ENCODE results near the gene MIGA1. TPM values are rescaled to one million over a fixed set of nuclear protein-coding genes. Genes with fewer than 3 reads are reported as not detected.
A peak's percentile ranks its signal among the peaks of the same experiment; 100 is the strongest.
"Not testable (repeated sequence)": the region's sequence is repeated elsewhere in the genome, so short reads cannot be mapped to it uniquely, and the experiment has no call there.

The MIGA1 gene
- total RNA-seq, 1 experiment from 2014 or later, result 19.1 TPM

- no TSS peak for BruUV-seq (replicated peaks)
- Mint-ChIP-seq H3K4me1 (ENCODE audit: low read depth, unreplicated experiment) (no peaks in the 10 kb centered on the region), H3K9me3 (ENCODE audit: low read depth, unreplicated experiment) (no peaks in the 10 kb centered on the region), H3K27ac (ENCODE audit: unreplicated experiment) (no peak overlapping the region), H3K4me3 (ENCODE audit: low read depth, unreplicated experiment) (no peak overlapping the region), H3K27me3 (ENCODE audit: unreplicated experiment) (no peaks in the 10 kb centered on the region), H3K36me3 (ENCODE audit: insufficient read depth, unreplicated experiment) (no peaks in the 10 kb centered on the region)
- TF ChIP-seq CTCF (IDR thresholded peaks at IDR 0.05; ENCODE audit: unreplicated experiment), result no peak
- no peak for DNase-seq
- CTCF ChIA-PET, result interaction anchor here (0.6 to 1.1 kb wide), 2 partner anchors 41 to 43 kb away, joined by 3 to 4 read pairs; no protein-coding TSS in a partner anchor
- intact Hi-C loops (cut with micrococcal nuclease; ENCODE audit: unreplicated experiment), result no loop called here
These were observed 11.4 kb upstream of the MIGA1 start for GRCh38 chr1:77768006-77768405.

GRCh38 chr1:77776007-77776700, 3.3 kb upstream of the MIGA1 start:
- CTCF ChIA-PET, result interaction anchor here (0.6 to 0.8 kb wide), 4 partner anchors 17 to 237 kb away, joined by 3 to 6 read pairs (median 4); partner anchors contain the start of gene USP33
- no TSS peak for BruUV-seq (replicated peaks)
- intact Hi-C loops (cut with micrococcal nuclease; ENCODE audit: unreplicated experiment), result no loop called here

GRCh38 chr1:77781683-77782082, 2.2 kb downstream of the MIGA1 start:
- no peak for TF ChIP-seq CTCF (IDR thresholded peaks at IDR 0.05; ENCODE audit: unreplicated experiment)
- Mint-ChIP-seq H3K27ac (ENCODE audit: unreplicated experiment) (no peak overlapping the region), H3K36me3 (ENCODE audit: insufficient read depth, unreplicated experiment) (peaks cover 28% of the 10 kb centered on the region), H3K4me1 (ENCODE audit: low read depth, unreplicated experiment) (peaks cover 9% of the 10 kb centered on the region), H3K27me3 (ENCODE audit: unreplicated experiment) (no peaks in the 10 kb centered on the region), H3K4me3 (ENCODE audit: low read depth, unreplicated experiment) (no peak overlapping the region), H3K9me3 (ENCODE audit: low read depth, unreplicated experiment) (peaks cover 3% of the 10 kb centered on the region)
- no peak for DNase-seq
- BruUV-seq (replicated peaks), result no TSS peak
- intact Hi-C loops (cut with micrococcal nuclease; ENCODE audit: unreplicated experiment), result no loop called here
- CTCF ChIA-PET, result no interaction called here

More at GRCh38 chr1:77776007-77776700, 3.3 kb upstream of the MIGA1 start:
- H3K4me1 Mint-ChIP-seq (ENCODE audit: low read depth, unreplicated experiment), result peaks cover 21% of the 10 kb centered on the region
- H3K4me3 Mint-ChIP-seq (ENCODE audit: low read depth, unreplicated experiment), result peak overlapping the region; percentile 36
- H3K27me3 Mint-ChIP-seq (ENCODE audit: unreplicated experiment), result no peaks in the 10 kb centered on the region
- H3K9me3 Mint-ChIP-seq (ENCODE audit: low read depth, unreplicated experiment), result no peaks in the 10 kb centered on the region
- H3K27ac Mint-ChIP-seq (ENCODE audit: unreplicated experiment), result peak overlapping the region; percentile 60
- TF ChIP-seq CTCF (IDR thresholded peaks at IDR 0.05; ENCODE audit: unreplicated experiment), result no peak
- H3K36me3 Mint-ChIP-seq (ENCODE audit: insufficient read depth, unreplicated experiment), result peaks cover 16% of the 10 kb centered on the region
- DNase-seq, result peak; percentile 33

- no peak overlapping the region for H3K4me3 Mint-ChIP-seq (ENCODE audit: low read depth, unreplicated experiment)
- DNase-seq, result no peak
- intact Hi-C loops (cut with micrococcal nuclease; ENCODE audit: unreplicated experiment), result no loop called here
- H3K9me3 Mint-ChIP-seq (ENCODE audit: low read depth, unreplicated experiment), result peaks cover 5% of the 10 kb centered on the region
- TF ChIP-seq CTCF (IDR thresholded peaks at IDR 0.05; ENCODE audit: unreplicated experiment), result no peak
- H3K4me1 Mint-ChIP-seq (ENCODE audit: low read depth, unreplicated experiment), result no peaks in the 10 kb centered on the region
- peaks cover 28% of the 10 kb centered on the region for H3K36me3 Mint-ChIP-seq (ENCODE audit: insufficient read depth, unreplicated experiment)
- CTCF ChIA-PET, result no interaction called here
- no peaks in the 10 kb centered on the region for H3K27me3 Mint-ChIP-seq (ENCODE audit: unreplicated experiment)
- no TSS peak for BruUV-seq (replicated peaks)
- no peak overlapping the region for H3K27ac Mint-ChIP-seq (ENCODE audit: unreplicated experiment)
These were observed 3.7 kb downstream of the MIGA1 start for GRCh38 chr1:77783141-77783540.

GRCh38 chr1:77786093-77786741, 6.8 kb downstream of the MIGA1 start:
- H3K4me3 Mint-ChIP-seq (ENCODE audit: low read depth, unreplicated experiment); H3K27ac Mint-ChIP-seq (ENCODE audit: unreplicated experiment); CTCF ChIA-PET; H3K4me1 Mint-ChIP-seq (ENCODE audit: low read depth, unreplicated experiment); intact Hi-C loops (cut with micrococcal nuclease; ENCODE audit: unreplicated experiment); BruUV-seq (replicated peaks); DNase-seq; H3K27me3 Mint-ChIP-seq (ENCODE audit: unreplicated experiment); H3K9me3 Mint-ChIP-seq (ENCODE audit: low read depth, unreplicated experiment): not testable (repeated sequence)
- H3K36me3 Mint-ChIP-seq (ENCODE audit: insufficient read depth, unreplicated experiment), result peaks cover 11% of the 10 kb centered on the region

Data from Calu3 (cell line).